H7 (cell line): Measurements from ENCODE around the gene TMEM213. TPM values are rescaled to one million over a fixed set of nuclear protein-coding genes. Genes with fewer than 3 reads are reported as not detected.
"Not testable (repeated sequence)": the region's sequence is repeated elsewhere in the genome, so short reads cannot be mapped to it uniquely, and the experiment has no call there.

Experiments used
- DNase-seq: peaks from one replicate; pipeline ENCODE4 v3.0.0; 2012
- H3K27me3 ChIP-seq: 2 replicates; pipeline ENCODE4 v1.6.0; 2011; ENCODE audit warnings: mild to moderate bottlenecking, low read length; ENCODE audit not compliant: control insufficient read depth, insufficient read depth
- H3K36me3 ChIP-seq: replicated peaks from 2 replicates; pipeline ENCODE4 v1.5.1; 2011; ENCODE audit warnings: low read length; ENCODE audit not compliant: control insufficient read depth, insufficient read depth
- H3K4me3 ChIP-seq: 2 replicates; pipeline ENCODE4 v1.5.1; 2011; ENCODE audit warnings: low read depth, mild to moderate bottlenecking, control low read depth, low read length, moderate library complexity; ENCODE audit not compliant: insufficient read depth
- total RNA-seq: library from RNA; depleted of rRNA; stranded (reverse); fragments of >200 nt; shearing (Covaris generic); gene quantifications from 2 replicates; pipeline ENCODE4 v1.2.3, GENCODE V29; 2014

The TMEM213 gene
- total RNA-seq, 1 experiment from 2014 or later: not detected

DNA sequence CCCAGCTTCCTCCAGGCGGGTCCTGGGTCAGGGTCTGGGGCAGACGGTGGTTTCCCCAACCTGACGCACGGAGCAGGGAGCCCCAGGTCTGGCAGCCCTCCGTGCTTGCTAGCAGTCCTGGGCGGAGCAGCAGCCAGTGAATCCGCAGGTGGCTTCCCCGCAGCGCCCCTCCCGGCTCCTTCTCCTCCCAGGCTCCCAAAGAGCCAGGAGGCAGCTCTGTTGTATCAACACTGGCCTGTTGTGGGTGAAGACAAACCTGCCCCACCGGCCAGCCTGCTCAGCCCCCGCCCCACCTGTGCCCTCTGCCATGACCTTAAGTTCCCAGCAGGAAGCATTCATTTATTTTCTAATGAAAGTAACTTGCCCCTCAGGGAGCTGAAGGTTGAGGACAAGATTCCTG lies 24.0 kb upstream of the TMEM213 start:
- Histone ChIP-seq H3K36me3 (no peaks in the 10 kb centered on the region; the same call in 1 of the 2 replicates), H3K4me3 (no peak overlapping the region), H3K27me3 (peaks cover 3% of the 10 kb centered on the region; the same call in 1 of the 2 replicates)
- DNase-seq: peak; percentile 87

DNA sequence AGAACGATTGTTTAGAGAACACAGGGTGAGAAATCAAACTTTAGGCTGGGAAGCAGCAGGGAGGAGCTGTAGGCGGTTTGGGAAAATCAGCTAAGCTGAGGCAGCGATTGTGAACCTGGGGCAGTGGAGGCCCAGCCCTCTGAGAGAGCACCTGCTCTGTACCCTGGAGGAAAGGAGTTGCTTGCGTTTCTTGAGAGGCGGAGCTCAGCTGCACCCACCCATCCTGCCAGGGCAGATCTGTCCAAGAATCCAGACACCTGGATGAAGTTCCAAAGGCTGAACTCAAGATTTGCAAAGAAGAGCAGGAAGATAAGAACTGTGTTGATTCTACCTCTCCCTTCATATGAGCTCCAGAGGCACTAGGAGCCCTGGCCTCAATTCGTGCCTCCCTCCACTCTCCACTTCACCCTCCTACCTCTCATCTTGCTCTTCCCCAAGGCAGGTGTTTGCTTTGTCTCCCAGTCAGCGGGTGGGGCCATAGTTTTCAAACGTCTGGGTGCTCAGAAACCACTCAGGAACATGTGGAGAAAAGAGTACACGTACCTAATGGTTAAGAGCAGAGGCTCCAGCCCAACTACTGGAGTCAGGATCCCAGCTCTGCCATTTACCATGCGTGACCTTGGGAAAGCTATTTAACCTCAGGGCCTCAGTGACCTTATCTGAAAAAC lies 21.5 kb upstream of the TMEM213 start:
- no peak for DNase-seq
- Histone ChIP-seq H3K36me3 (no peaks in the 10 kb centered on the region), H3K27me3 (peaks cover 3% of the 10 kb centered on the region; the same call in 1 of the 2 replicates), H3K4me3 (no peak overlapping the region)

DNA sequence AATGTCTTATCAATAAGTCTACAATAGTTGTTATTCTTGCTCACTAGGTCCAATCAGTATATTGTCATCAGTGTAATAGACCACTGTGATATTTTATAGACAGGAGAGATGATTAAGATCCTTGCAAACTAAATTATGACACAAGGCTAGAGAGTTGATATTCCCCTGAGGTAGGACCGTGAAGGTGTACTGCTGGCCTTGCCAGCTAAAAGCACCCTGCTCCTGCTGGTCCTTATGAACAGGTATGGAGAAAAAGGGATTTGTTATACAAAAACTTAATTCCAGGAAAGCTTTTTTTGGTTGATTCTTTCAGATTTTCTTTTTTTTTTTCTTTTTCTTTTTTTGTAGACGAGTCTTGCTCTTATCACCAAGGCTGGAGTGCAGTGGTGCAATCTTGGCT lies 16.8 kb upstream of the TMEM213 start:
- H3K4me3 ChIP-seq: no peak overlapping the region
- H3K27me3 ChIP-seq: no peaks in the 10 kb centered on the region
- DNase-seq: no peak
- H3K36me3 ChIP-seq: no peaks in the 10 kb centered on the region

DNA sequence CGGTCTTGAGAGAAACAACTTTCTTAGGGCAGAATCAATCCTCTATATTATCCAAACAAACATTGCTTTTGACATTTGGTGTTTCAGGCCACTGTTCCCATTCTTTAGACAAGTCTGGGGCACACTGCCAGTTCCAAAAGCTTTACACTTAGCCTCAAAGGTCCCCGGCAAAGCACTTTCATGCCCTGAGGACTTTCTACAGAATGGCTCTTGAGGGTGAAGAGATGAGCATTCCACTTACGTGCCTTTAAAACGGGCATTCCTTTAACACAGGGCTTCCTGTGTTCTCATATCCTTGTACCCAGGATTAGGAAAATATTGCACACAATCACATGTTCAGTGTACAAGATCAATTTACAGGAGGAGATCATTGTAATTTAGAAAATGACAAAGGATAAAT lies 13.1 kb upstream of the TMEM213 start:
- DNase-seq: no peak
- Histone ChIP-seq H3K4me3 (no peak overlapping the region), H3K36me3 (no peaks in the 10 kb centered on the region), H3K27me3 (no peaks in the 10 kb centered on the region)

DNA sequence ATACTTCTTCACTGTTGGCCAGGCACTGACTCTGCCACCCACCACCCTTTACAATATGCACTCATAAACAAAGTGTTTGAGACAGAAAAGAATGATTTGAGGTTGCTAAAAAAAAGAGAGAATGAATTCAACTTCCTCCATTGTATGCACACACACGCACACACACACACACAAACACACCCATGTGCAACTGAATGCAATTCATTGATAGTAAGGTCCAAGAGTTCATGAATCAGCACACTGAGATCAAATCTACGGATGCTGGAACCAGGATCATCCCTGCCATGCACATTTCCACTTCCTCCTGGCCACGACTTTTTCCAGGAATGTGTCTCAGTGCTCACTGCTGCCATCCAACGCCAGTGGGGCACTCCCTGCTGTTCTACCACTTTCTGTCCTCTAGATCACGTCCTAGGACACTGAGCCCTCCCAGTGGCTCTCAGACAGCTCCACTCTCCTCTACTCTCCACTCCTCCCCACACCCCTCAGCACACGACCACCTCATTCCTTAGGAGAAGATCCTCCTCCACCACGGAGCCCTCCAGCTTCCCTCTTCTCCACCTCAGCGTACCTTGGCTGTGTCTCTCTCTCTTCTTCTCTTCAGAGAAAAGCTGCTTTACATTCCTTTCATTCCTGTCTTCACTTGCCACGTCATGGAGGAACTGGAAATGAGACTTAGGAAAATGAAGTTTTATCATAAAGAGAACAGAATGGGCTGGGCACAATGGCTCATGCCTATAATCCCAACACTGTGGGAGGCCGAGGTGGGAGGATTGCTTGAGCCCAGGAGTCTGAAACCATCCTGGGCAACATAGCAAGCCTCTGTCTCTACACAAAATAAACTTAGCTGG lies 12.0 kb upstream of the TMEM213 start:
- Histone ChIP-seq H3K27me3 (no peaks in the 10 kb centered on the region), H3K4me3 (no peak overlapping the region), H3K36me3 (no peaks in the 10 kb centered on the region)
- DNase-seq: no peak

DNA sequence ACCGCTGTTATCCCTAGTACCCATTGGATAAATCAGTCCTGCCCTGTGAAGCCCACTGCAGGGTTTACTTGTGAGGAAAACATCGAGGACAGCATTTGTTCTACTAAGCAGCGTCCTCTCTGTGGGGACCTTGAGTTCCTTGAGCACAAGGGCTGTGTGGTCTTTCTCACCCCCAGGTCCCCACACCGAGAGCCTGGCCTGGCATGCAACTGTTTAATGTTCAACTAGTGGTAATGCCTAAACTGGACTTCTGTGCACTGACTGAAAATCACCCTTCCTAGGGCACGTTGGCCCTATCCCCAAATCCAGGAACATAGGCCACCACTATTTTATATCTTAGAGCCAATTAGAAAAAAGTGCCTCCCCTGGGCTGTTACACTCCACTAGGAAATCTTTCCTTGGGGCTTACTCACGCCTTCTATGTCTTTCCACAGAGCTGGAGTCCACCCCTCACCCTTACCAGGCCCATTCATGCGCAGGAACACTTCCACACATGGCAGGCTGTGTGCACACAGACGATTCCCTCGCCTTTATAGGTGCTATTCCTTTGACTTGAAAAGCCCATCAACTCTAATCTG lies 1.7 kb upstream of the TMEM213 start:
- H3K36me3 ChIP-seq: no peaks in the 10 kb centered on the region
- peaks cover 1% of the 10 kb centered on the region; the same call in 1 of the 2 replicates for H3K27me3 ChIP-seq
- no peak for DNase-seq
- no peak overlapping the region for H3K4me3 ChIP-seq

DNA sequence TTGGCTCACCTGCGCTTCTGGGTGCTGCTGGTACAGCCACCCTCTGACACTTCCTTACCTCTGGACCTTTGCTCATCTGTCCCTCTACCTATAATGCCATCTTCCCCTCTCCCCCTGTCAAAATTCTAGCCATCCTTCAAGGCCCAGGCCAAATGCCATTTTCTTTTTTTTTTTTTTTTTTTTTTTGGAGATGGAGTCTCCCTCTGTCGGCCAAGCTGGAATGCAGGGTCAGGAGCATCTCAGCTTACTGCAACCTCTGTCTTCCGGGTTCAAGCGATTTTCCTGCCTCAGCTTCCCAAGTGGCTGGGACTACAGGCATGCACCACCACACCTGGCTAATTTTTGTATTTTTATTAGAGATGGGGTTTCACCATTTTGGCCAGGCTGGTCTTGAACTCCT lies 748 bp upstream of the TMEM213 start:
- DNase-seq, H3K27me3 ChIP-seq, H3K36me3 ChIP-seq, H3K4me3 ChIP-seq: not testable (repeated sequence)

DNA sequence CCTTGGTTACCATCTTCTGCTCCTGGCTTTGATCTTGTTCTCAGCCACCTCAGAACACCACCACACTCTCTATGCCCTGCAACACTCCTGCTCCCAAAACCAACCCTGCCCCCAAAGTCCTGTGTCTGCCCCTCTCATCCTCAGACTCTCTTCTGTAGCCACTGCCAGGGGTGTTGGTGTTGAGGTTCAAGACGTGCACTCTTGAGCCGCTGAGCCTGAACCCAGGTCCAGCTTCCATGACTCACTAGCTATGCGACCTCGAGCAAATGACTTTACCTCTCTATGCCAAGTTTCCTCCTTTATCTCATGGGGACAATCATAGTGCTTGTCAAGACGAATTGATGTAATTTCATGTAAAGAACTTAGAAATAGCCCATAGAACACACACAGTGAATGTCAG lies 1.0 kb downstream of the TMEM213 start:
- peaks cover 1% of the 10 kb centered on the region; the same call in 1 of the 2 replicates for H3K27me3 ChIP-seq
- no peaks in the 10 kb centered on the region for H3K36me3 ChIP-seq
- no peak for DNase-seq
- H3K4me3 ChIP-seq: no peak overlapping the region

DNA sequence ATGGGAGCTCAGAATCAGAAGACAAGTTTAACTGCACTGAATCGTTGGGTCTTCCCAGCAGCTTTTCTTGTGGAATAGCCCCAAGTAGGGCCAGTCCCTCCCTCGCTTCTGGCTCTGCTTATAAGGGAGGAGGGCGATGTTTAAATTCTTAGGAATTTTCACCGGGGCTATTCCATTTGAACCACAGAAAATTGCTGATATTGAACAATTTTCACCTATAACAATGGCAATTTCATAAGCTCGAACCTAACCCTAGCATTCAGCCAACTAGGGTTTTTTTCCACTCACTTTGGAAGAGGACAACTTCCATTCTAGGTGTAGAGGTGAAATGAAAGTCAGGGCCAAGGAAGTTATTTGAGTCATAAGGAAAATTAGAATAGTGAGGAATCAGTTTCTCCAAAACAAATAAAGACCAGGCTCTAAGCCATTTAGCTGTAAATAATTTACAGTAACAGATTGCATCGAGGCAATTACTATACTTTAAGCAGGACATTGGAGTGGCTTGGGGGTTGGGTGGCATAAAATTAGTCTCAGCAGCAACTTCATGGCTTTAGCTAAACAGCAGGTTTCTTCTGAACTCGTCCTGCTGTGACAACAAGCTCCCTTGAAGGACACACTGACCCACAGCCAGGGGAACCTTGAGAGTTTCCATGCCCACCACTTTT lies 1.7 kb downstream of the TMEM213 start:
- H3K4me3 ChIP-seq: no peak overlapping the region
- peaks cover 1% of the 10 kb centered on the region; the same call in 1 of the 2 replicates for H3K27me3 ChIP-seq
- no peak for DNase-seq
- no peaks in the 10 kb centered on the region for H3K36me3 ChIP-seq

DNA sequence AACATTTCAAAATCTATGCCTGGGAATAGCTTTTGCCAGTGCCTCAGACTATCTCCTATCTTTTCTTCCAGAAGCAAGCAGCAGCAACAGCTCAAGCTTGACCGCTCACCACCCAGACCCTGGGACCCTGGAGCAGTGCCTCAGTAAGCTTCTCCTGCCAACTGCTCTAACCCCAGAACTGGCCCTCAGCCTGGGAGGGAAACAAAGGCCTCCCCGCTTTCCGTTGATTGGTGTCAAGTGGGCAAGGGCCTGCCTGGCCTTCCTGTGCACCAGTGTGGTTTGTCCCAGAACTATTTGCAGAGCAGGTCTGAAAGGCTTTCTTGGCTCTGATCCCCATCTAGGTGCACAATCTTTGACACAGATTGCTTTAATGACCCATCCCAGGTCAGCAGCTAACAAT lies 3.5 kb downstream of the TMEM213 start:
- H3K4me3 ChIP-seq: no peak overlapping the region
- peaks cover 1% of the 10 kb centered on the region; the same call in 1 of the 2 replicates for H3K27me3 ChIP-seq
- no peaks in the 10 kb centered on the region for H3K36me3 ChIP-seq

DNA sequence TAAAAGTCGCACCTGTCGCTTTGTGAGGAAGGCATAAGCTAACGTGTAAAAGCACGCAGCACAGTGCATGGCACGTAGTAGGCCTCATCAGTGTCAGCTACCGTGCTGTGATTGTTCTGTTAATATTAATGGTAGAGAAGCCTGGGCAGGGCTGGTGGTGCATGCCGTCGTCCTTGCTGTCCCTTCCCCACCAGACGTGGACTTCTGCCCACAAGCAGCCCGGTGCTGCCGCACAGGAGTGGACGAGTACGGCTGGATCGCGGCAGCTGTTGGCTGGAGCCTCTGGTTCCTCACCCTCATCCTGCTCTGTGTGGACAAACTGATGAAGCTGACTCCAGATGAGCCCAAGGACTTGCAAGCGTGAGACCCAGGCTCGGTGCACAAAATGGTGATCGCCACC lies 4.9 kb downstream of the TMEM213 start:
- H3K4me3 ChIP-seq: no peak overlapping the region
- H3K36me3 ChIP-seq: no peaks in the 10 kb centered on the region
- no peak for DNase-seq
- peaks cover 1% of the 10 kb centered on the region; the same call in 1 of the 2 replicates for H3K27me3 ChIP-seq

More for the DNA sequence above, 3.5 kb downstream of the TMEM213 start:
- DNase-seq: no peak

DNA sequence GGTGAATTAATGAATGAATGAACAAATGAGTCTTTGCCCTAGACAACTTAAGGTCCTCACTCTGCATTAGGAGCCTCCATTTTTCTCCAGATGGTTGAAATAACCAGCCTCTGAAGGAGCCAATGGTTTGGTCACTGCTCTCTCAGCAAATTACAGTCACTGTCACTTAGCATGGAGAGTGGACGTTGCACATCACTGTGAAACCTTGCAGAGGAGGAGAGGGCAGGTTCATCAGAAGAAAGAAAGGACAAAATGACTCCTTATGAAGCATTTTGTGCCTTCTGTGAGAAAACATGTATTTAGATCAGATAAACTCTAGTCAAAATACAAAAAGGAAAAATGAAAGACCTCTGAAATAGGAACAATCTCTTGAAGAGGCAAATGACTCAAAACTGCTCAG lies 6.8 kb downstream of the TMEM213 start:
- H3K36me3 ChIP-seq: no peaks in the 10 kb centered on the region
- no peak overlapping the region for H3K4me3 ChIP-seq
- no peaks in the 10 kb centered on the region for H3K27me3 ChIP-seq
- no peak for DNase-seq

DNA sequence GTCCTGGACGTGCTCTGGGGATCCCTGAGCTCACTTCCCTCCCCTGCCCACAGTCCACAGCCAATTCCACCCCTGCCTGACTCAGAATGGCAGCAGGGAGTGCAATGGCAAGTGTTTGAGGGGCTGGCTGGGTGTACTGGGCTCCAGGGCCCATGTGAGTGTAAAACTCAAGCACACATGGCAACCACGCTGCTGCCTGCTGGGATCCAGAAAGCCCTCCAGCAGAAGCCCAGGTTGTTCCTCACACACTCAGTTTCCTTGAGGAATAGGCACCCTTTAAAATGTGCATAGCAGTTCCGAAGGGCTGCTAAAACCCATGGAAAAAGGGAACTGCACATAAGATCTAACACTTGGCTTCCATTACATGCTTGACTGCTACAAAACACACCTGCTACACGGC lies 11.6 kb downstream of the TMEM213 start:
- no peak for DNase-seq
- no peaks in the 10 kb centered on the region for H3K36me3 ChIP-seq
- no peak overlapping the region for H3K4me3 ChIP-seq
- H3K27me3 ChIP-seq: no peaks in the 10 kb centered on the region

DNA sequence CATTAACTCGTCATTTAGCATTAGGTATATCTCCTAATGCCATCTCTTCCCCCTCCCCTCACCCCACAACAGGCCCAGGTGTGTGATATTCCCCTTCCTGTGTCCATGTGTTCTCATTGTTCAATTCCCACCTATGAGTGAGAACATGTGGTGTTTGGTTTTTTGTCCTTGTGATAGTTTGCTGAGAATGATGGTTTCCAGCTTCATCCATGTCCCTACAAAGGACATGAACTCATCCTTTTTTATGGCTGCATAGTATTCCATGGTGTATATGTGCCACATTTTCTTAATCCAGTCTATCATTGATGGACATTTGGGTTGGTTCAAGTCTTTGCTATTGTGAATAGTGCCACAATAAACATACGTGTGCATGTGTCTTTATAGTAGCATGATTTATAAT lies 13.5 kb downstream of the TMEM213 start:
- not testable (repeated sequence) for H3K36me3 ChIP-seq, H3K27me3 ChIP-seq, DNase-seq, H3K4me3 ChIP-seq
